NB4 (cell line): Measurements from ENCODE around the gene MYBPC2.

ENCODE experiments used
- DNase-seq: peaks from one replicate; pipeline ENCODE4 v3.0.0; 2010; ENCODE audit warnings: low read depth
- H3K4me3 ChIP-seq: one replicate; pipeline ENCODE4 v1.5.1; 2011; ENCODE audit warnings: mild to moderate bottlenecking, low read depth, low read length, moderate library complexity
- CTCF ChIP-seq: IDR thresholded peaks from one replicate; pipeline ENCODE4 v1.5.1; 2012; ENCODE audit warnings: low read depth, low read length
- MAX ChIP-seq: IDR thresholded peaks from 2 replicates; pipeline ENCODE4 v1.6.1; 2011; ENCODE audit warnings: low read depth, low read length
- MYC ChIP-seq: IDR thresholded peaks from 2 replicates; pipeline ENCODE4 v1.6.1; 2011; ENCODE audit warnings: low read depth, low read length
- POLR2A ChIP-seq: IDR thresholded peaks from 2 replicates; pipeline ENCODE4 v1.6.1; 2011; ENCODE audit warnings: mild to moderate bottlenecking; ENCODE audit not compliant: insufficient read length; ENCODE audit errors: extremely low read depth

The MYBPC2 gene

GRCh38 chr19:50415661-50416033 lies 17.0 kb upstream of the MYBPC2 start:
- TF ChIP-seq MYC (no peak), POLR2A (no peak), CTCF (no peak), MAX (no peak)
- peak; percentile 64 for DNase-seq
- H3K4me3 ChIP-seq: no peak overlapping the region

- no peak for TF ChIP-seq MYC
- TF ChIP-seq POLR2A: no peak
- no peak for TF ChIP-seq CTCF
- no peak for TF ChIP-seq MAX
- no peak for DNase-seq
- no peak overlapping the region for H3K4me3 ChIP-seq
These were observed 16.4 kb upstream of the MYBPC2 start for GRCh38 chr19:50416034-50416977.

- DNase-seq: no peak
- TF ChIP-seq CTCF (no peak), POLR2A (no peak), MAX (no peak), MYC (no peak)
- H3K4me3 ChIP-seq: no peak overlapping the region
These were observed 15.3 kb upstream of the MYBPC2 start for GRCh38 chr19:50417111-50418081.

- peak; percentile 54 for DNase-seq
- no peak within 1 kb of the TSS for H3K4me3 ChIP-seq
- TF ChIP-seq MYC: no peak
- no peak for TF ChIP-seq MAX
- no peak for TF ChIP-seq POLR2A
- no peak for TF ChIP-seq CTCF
These were observed 14.3 kb upstream of the MYBPC2 start, which contains the start of gene SPIB for GRCh38 chr19:50418176-50419021. SPIB (plus strand) TSS chr19:50418938; CDS start chr19:50418963, 25 bp downstream.

- H3K4me3 ChIP-seq: no peak overlapping the region
- no peak for DNase-seq
- TF ChIP-seq MYC (no peak), MAX (no peak), CTCF (no peak), POLR2A (no peak)
These were observed 13.6 kb upstream of the MYBPC2 start for GRCh38 chr19:50419022-50419579.
